HT1080 (cell line): ENCODE data around the gene MYRFL. TPM values are rescaled to one million over a fixed set of nuclear protein-coding genes. Genes with fewer than 3 reads are reported as not detected.

ENCODE experiments used
- total RNA-seq: library from RNA; depleted of rRNA; stranded (reverse); fragments of >200 nt; shearing (Covaris generic); gene quantifications from 2 replicates; pipeline ENCODE4 v1.2.3, GENCODE V29; 2014; rRNA removed

MYRFL gene
- total RNA-seq, 1 experiment from 2014 or later, result not detected

Other genes starting within 250 kb of the MYRFL start
- gene CCT2, start 239.8 kb upstream of the MYRFL start, total RNA-seq, result 459 and 483 TPM in 2 replicates
- not detected in 2 replicates for gene LRRC10, start 214.3 kb upstream of the MYRFL start, total RNA-seq
- gene BEST3, start 125.9 kb upstream of the MYRFL start, total RNA-seq, result 1.6 and 2.9 TPM in 2 replicates
- 20.0 and 23.7 TPM in 2 replicates for gene RAB3IP, start 86.4 kb upstream of the MYRFL start, total RNA-seq